Measurements from ENCODE around the gene NTMT1. TPM values are rescaled to one million over a fixed set of nuclear protein-coding genes. Genes with fewer than 3 reads are reported as not detected.

NTMT1 gene
- total RNA-seq, 1 experiment from 2014 or later = 84.8 TPM

- Histone ChIP-seq H3K9ac (ENCODE audit: low read length) (peak overlapping the region; percentile 83), H3K36me3 (ENCODE audit: control insufficient read depth in 1 of 2, insufficient read depth in 2 of 2, low read length in 2 of 2) (no peaks in the 10 kb centered on the region), H3K27ac (ENCODE audit: low read depth, low read length) (peak overlapping the region; percentile 98), H3K9me3 (ENCODE audit: control insufficient read depth in 1 of 2, insufficient read depth in 1 of 2, low read depth in 1 of 2, low read length in 2 of 2) (no peaks in the 10 kb centered on the region), H3K4me3 (replicated peaks in 1 of 2; ENCODE audit: low read depth in 1 of 2, low read length in 2 of 2) (peak overlapping the region; percentile 57 to 67), H4K20me1 (ENCODE audit: insufficient read depth) (no peaks in the 10 kb centered on the region), H3K4me2 (ENCODE audit: low read length) (peak overlapping the region; percentile 95), H3K79me2 (ENCODE audit: insufficient read depth, low read length) (no peaks in the 10 kb centered on the region), H3K4me1 (ENCODE audit: control insufficient read depth in 1 of 2, insufficient read depth in 2 of 2, low read length in 2 of 2) (peaks cover 75 to 93% of the 10 kb centered on the region in 2 experiments), H3K27me3 (ENCODE audit: insufficient read depth, low read length) (no peaks in the 10 kb centered on the region), H3K9me2 (ENCODE audit: insufficient read depth) (no peaks in the 10 kb centered on the region), H2AFZ (ENCODE audit: low read depth, low read length, poor library complexity, severe bottlenecking) (no peak overlapping the region)
- ATAC-seq (peak; percentile 3), DNase-seq (ENCODE audit: low read depth, low spot score) (no peak)
- no peak for TF ChIP-seq MAX (IDR thresholded peaks at IDR 0.05)
- TF ChIP-seq RAD21 (IDR thresholded peaks at IDR 0.05; ENCODE audit: low read depth) = no peak
- TF ChIP-seq FOSL1 (IDR thresholded peaks at IDR 0.05; ENCODE audit: low read depth) = no peak
- TF ChIP-seq YY1 (IDR thresholded peaks at IDR 0.05; ENCODE audit: extremely low read depth, insufficient replicate concordance, low read depth, low read length) = no peak
- TF ChIP-seq SIN3A (IDR thresholded peaks at IDR 0.05; ENCODE audit: low read depth) = no peak
- no peak for TF ChIP-seq SRF (IDR thresholded peaks at IDR 0.05; ENCODE audit: low read depth)
- no peak for TF ChIP-seq CBX3 (IDR thresholded peaks at IDR 0.05; ENCODE audit: low read depth)
- TF ChIP-seq EGR1 (IDR thresholded peaks at IDR 0.05; ENCODE audit: low read depth) = no peak
- no peak for TF ChIP-seq ZNF274 (IDR thresholded peaks at IDR 0.05; ENCODE audit: low read depth, low read length)
- TF ChIP-seq TCF7L2 (IDR thresholded peaks at IDR 0.05; ENCODE audit: borderline replicate concordance, extremely low read depth, insufficient read depth, insufficient read length) = no peak
- no peak for TF ChIP-seq ZFX (IDR thresholded peaks at IDR 0.05)
- POLR2A ChIA-PET = interaction anchor here (0.6 to 3.6 kb wide), 21 partner anchors 9 to 422 kb away, joined by 3 to 46 read pairs (median 5); partner anchors contain the start of genes IER5L and NTMT1
- RAD21 ChIA-PET (ENCODE audit: low non-redundant PET in 1 of 2, low total read pairs in 2 of 2, uncharacterized antibody in 2 of 2, unreplicated experiment in 2 of 2) = interaction anchor here (0.6 to 2.2 kb wide), 5 partner anchors 8 to 224 kb away, joined by 3 to 6 read pairs (median 5); no protein-coding TSS in a partner anchor
- no TSS peak for BruUV-seq (replicated peaks)
- intact Hi-C loops (cut with micrococcal nuclease) = no loop called here
- CTCF ChIA-PET = interaction anchor here (0.7 to 2.6 kb wide), 7 partner anchors 8 to 464 kb away, joined by 3 to 15 read pairs (median 3); no protein-coding TSS in a partner anchor
Measured at GRCh38 chr9:129595903-129596540, 29.9 kb upstream of the NTMT1 start.

Measured in HCT116 (cell line).